Measurements from ENCODE around the gene CFL2.

- TF ChIP-seq CTCF (IDR thresholded peaks at IDR 0.05), result no peak
- no peak for TF ChIP-seq SMC3 (IDR thresholded peaks at IDR 0.05; ENCODE audit: low read depth, low read length)
- TF ChIP-seq EZH2phosphoT487 (IDR thresholded peaks at IDR 0.05; ENCODE audit: borderline replicate concordance, low read depth), result no peak
- TF ChIP-seq TCF12 (IDR thresholded peaks at IDR 0.05), result no peak
These were observed 6.7 kb upstream of the CFL2 start for GRCh38 chr14:34721129-34721528.
